RPMI8226 (cell line): ENCODE results near the gene AUTS2.

Experiments used
- DNase-seq: peaks from one replicate; pipeline ENCODE4 v3.0.0-alpha.2; 2015

Gene AUTS2

DNA sequence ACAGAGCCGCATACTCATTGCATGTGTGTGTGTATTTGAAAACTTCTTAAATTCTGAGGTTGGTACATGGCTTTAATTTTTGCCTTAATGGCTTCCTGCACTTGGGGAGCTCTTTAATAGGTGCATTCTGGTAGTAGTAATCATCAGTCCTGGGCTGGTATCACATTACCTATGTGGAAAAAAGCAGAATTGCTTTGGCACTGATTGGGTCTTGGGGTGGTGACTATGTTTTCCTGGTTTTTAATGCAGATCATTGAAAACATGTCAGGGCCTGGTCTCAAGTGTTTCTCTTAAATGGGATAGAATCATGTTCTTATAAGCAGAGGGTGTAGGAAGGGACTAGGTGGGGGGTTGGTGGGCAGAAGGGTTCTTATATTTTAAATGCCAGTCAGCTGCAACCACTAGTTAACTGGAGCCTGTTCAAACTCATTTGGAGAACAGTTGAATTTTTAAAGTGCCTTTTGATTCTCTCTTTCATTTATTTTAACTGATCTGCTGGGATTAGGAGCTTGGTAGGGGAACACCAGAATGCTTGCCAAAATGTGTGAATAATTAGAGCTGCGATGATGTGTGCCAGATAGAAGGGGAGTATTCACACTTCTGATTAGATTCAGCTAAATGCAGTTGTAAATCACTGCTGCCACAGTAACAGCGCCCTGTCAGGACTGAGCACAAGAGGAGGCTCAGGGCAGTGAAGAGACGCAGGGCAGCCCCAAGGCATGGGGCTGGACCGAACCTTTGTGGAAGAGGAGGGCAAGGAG, 900.1 kb downstream of the AUTS2 start:
- no peak for DNase-seq

DNA sequence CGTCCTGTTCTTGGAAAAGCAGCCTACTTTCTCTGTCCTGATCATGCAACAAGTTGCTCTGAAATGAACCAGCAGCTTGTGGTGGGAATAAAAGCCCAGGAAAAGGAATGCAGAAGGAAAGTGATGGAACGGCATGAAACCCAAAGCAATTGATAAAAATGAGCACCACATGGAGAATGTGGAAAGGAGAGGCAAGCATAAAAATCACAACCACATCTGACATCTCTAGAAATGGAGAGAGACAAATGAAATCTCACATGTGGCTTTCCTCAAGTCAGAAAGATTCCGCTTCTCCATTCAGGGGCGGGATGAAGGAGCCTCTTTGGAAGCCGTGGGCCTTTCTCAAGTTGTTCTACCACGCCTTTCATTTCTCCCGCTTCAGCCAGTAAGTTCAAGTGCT, 902.0 kb downstream of the AUTS2 start:
- DNase-seq, result no peak

DNA sequence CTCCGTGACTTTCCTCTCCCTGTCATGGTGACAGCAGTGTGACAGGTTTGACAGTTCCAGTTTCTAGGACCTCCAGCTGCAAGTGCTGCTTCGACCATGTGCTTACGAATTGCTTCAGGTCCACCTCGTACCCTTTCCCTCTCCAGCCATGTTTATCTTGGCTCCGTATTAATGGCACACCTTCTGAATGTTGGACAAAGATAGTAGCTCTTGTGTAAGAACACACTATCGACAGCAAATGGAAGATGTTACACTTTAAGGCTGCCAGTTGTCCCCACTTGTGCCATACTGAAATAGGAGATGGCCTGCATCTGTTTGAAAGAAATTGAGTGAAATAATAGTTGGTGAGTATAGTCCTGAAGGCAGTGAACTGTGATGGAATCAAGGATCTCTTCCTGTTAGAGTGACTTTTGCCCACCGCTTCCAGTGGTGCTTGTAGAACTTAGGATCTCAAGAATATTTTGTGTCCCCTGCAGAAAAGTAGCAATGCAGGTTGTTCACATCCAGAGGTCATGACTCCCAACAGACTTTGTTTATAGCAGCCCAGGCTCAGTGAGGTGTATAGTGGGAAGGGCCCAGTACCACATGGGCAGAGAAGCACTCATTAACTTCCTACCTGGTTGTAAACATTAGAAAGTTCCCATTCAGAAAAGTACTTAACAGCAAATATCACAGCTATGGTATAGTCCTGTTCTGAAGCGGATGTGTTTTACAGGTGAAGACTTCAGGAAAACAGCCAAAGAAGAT, 904.0 kb downstream of the AUTS2 start:
- DNase-seq, result no peak

DNA sequence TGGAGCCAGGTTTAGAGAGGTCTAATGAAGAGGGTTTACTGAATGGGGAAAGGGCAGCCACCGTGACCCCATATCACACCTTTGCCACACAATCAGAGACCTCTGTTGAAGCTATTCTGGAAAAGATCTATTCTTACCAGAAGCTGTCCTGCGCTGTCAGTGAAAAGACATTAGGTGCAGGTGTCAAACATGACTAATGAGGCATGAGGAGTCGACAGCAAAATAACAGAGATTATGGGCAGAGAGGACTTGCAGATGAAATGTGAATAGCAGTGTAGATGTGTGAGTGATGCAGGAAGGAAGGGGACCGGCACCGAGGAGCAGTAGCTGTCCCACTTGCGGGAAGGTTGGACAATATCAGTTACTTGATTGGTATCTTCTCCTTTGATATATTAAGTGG, 906.0 kb downstream of the AUTS2 start:
- no peak for DNase-seq

DNA sequence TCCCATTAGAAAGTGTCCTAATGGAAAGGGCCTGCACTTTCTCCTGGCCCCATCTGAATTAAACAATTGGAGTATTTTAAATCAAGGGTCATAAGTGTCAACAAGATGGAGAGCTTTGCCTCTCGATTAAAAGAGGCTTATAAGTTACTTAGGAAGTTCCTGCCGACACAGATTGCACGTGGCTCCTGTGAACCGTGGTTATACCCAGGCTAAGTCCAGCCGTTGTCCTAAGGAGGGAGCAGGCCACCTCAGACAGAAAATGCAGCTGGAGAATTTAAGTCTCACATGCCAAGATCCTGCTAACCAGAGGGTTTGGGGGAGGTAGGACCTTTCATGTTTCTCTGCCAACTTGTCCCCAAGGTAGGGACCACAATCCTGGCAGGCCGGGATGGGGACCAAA, 907.2 kb downstream of the AUTS2 start:
- DNase-seq, result no peak

DNA sequence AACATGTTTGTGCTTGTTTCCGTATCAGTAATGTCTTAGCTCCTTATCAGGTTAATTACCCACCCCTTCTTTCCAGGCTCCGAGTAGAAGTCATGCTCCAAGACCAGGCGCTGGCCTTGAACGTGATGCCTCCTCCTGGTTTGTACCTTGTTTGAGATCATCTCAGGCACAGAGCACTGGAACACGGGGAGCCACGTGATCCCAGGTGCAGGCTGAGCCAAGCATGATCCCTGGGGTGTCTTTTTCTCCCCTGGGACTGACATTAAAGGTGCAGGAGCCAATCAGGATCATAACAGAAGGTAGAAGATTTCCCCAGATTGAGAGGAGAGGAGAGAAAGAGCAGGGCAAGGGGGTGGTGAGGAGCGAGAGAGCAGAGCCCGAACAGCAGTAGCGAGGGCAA, 907.6 kb downstream of the AUTS2 start:
- no peak for DNase-seq

DNA sequence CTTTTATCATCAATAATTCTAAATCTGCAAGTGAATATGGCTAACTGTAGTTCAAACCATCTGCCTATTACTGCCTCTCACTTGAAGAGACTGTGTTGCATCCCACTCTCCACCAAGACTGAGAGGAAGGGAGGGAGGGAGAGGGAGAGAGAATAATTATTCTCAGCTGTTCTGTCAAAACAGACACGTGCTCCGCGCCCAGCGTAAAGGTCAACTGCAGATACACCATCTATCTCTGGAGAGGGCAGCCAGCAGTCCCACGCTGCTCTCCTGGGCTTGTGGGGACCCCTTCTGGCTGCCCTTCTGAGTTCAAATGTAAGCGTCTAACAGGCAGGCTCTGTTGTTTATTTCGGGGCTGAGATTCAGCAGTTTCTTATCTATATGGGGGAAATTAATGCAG, 908.2 kb downstream of the AUTS2 start:
- no peak for DNase-seq

DNA sequence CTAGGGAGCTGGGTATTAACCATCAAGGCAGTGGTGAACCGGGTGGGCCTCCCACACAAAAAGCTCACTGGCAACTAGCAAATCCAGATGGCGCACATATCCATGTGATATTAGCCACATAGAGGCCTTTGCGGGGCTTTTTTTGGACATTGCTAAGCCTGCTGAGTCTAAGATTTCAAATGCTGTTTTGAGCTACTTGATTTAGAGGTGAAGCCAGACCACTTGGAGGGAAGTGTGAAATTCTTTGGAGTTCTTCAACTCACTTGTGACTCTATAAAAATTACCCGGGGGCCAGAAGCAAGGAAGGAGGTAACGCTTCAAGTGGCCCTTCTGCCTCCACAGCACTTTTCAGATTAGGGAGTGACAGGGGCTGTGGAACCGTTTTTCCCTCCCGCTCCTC, 913.9 kb downstream of the AUTS2 start:
- no peak for DNase-seq

DNA sequence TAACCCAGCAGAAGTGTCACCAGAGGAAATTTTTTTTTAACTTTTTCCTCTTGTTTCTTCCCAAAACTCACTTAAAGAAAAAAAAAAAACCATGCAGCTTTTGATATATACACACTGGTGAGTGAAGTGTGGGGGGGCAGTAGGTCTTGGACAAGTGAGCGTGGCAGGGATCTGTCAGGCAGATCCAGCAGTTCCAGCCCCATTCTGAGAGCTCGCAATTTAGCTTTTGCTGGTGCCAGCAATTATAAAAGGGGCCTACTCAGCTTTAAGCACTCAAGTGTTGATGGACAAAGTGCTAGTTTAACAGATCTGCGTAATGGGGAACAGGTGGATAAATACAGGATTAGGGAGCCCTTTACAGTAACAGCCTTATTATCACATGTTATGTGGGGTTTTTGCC, 914.5 kb downstream of the AUTS2 start:
- DNase-seq, result peak; percentile 21

DNA sequence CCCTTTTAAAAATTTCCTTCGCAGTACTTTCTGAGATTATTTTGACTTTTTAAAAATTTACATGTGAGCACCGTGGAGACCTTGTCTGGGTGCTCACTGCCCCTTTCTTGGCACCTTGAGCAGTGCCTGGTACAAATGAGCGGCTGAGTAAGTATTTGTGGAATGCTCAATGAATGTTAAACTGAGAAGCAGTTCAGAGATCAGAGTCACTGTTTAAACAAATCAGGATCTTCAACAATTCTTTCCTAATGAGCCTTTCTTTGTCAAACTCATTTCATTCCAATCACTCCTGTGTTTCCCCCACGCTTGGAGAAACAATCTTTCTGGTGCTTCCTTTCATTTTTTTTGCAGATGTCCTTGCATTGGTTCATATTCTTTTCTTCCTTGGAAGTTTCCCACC, 922.3 kb downstream of the AUTS2 start:
- no peak for DNase-seq

DNA sequence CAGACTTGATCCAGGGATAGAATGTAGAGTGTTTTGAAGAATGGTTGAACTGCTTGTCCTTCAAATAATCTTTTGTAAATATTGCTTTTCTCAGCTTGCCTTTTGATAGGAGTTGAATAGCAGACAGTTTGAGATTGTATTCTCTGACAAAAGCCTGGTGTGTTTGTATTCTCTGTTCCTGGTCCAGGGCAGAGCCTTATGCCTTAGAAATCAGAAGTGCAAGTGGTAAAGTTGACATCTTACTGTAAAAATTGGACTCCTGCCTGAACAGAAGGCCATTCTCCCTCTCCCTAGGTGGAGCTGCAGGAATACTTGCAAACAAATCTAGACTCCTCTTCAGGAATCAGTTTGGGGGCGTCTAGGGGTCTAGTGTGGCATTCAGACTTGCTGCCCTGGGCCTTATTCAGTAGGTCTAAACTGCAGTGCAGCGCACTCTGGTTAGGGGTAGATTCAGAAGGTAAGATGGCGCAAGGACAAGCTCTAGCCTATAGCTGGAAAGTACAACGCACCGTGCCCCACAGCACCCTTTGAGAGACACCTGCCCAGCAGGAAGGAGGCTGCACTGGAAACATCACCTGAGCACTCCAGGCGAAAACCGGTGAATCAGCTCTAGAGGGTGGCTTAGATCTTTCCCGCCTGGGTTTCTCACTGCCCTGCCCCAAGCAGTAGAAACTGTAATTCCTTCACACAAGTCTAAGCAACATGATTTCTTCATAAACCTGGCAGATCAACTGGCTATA, 925.1 kb downstream of the AUTS2 start:
- peak; percentile 25 for DNase-seq

DNA sequence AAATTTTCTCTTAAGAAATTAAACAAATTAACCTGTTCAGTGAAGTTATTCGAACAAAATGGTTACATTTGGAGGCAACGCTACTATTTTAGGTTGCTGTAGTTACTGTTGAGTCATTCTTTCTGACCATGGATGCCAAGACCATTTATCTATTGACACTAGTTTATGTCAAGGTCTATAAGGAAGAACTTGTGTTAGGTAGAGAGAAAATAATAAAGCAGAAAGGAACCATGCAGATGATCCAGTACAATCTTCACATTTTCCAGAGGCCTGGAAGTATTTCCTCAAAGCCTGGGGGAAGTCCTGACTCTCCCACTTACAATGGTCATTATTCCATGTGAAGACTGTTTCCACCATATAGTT, 925.7 kb downstream of the AUTS2 start:
- DNase-seq, result no peak

DNA sequence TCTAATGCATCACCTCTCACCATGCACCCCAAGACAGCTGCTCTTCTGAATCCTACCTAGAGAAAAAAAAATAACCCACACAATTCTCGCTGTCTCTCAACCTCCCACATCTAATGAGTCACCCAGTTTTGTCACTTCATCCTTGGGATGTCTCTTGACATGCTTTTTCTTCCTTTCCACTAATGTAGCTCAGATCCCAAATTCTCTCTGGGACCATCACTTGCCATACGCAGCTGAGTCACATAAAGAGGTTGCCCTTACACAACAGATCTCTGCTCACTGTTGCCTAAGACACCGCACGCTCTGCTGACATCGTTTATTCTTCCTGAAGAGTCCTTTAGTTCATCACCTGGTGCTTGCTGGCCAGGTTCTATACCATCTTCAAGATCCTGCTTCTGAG, 927.7 kb downstream of the AUTS2 start:
- no peak for DNase-seq

DNA sequence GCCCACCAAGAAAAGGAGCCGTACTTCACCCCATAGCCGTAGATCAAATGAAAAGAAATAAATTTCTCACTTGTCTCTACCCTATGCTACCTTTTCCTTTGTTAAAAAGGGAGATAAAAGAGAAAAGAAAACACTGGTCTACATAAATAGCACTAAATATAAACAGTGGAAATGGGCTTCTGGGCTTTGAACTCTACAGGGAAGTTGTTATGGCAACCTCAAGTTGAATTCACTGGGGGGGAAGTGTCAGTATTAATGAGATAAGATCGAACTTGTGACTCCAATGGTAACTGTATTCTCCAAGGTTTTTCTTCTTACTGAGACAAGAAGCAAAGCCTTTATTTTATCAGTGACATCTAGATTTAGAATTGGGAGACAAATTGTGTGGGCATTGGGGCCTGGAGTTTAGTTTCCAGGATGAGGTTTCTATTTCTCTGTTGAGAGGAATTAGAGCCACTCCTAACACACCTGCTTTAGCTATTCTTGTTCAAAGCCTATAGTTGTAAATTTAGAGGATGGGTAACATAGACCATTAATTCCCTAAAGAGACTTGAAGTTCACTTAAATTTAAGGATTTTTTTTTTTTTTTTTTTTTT, 929.3 kb downstream of the AUTS2 start:
- no peak for DNase-seq

DNA sequence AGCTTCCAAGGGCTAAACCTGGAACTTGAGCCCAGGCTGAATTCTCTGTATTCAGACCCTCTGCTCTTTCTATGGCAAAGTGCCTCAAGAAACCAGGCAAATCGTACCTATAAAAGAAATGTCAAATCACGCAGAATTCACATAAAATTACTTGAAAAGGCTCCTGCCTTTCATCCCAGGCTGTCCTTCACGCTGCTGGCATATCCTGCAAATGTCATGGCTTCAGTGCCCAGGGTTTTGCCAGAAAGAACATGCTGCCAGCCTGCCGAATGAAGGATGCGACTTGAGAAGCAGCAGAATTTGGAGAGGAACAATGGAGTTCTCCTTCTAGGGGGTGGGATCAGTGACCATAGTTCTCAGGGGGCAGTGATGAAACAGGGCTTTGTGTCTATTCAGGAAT, 931.2 kb downstream of the AUTS2 start:
- DNase-seq, result no peak

DNA sequence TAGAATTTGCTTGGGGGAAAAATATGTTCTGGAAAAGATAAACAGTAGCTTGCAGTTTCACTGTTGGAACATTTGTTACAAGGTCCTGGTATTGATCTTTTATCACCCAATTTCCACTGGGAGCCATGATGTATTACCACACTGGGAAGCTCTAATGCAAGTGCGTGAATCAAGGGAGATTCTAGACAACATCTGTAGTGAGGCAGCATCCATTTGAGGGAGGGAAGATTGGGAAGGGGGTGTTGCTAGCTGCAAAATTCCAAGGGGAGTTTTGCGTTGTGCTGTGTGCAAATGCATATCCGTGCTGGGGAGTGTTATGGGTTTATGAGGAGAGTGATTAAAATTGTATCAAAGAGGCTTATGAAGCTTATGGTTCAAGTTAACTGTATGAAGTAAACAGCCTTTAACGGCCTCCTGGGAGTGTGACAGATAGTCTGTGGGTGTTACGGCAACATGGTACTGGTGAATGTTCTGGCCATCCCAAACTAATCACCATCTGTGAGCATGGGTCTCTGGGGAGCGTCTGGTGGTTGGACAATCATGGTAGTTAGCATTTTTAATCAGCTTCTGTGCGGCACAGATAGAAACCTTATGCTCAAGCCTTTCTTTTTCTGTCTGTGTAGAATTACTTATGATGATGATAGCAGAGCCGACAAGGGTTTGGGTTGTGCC, 931.8 kb downstream of the AUTS2 start:
- DNase-seq, result no peak

DNA sequence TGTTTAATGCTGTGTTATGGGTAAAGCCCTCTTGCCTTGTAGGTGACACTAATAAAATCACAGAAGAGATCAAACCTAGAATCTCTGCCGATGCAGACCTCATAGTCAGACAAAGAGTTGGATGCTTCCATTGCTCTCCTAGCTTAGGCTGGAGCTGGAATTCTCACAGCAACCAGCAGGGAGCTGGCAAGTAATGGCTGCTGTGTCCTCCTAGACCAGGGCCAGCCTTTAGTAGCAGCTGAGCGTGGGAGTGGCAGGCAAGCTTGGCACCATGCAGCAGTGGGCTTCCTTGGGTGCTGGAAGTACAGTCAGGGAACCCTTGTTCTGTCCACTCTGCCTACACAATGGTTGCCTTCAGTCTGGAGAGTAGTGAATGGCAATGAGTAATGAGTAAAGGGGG, 935.3 kb downstream of the AUTS2 start:
- DNase-seq, result no peak

DNA sequence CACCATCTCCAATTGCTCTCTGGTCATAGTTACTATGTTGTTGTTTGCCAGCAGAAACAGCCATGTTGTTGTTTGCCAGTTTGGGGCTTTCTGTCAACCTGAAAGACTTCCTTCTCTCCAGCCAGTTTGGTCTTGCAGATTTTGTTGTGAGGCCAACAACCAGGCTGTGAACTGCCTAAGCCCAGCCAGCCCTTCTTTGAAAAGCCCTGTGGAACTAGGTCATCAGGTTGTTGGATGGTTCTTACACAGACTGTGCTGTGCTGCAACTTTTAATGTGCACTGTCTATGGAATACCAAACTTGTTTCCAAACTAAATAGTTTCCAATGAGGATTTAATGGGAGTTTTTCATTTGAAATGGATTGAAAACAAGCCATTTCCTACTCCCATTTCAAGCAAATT, 940.9 kb downstream of the AUTS2 start:
- DNase-seq, result no peak

DNA sequence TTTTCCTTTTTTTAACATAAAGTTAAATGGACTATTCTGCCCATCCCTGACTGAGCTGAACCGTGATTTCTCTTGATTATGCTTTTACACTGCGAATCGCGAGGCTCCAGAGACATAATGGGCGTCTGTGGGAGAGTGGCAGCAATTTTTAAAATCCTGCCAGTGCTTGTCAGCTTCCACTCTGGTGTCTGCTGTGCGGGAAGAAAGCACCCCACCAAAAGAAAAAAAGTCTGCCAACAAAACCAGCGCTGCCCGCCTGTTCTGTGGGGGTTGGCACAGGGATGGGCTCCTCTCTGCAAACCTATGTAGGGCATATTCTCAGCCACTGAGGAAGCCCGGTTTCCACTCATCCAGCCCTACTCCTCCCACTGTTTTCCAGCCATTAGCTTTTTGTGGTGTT, 941.3 kb downstream of the AUTS2 start:
- DNase-seq, result no peak

DNA sequence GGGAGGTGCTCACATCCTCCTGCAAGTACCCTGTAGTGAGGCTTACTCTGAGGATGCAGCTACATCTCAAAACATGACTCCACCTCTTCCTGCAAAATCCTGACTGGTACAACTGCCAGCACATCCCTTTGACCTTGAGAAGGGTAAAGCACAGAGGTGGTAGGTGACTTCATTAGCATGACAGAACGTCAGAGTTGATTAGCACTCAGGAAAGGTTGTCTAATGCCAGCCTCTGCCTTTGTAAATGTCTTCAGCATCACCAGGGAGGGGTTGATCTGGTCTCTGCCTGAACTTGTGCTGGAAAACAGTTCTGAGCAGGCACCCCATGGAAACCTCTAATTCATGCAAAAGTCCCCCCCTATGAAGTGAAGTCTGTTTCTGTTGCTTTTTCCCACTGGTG, 942.4 kb downstream of the AUTS2 start:
- no peak for DNase-seq

DNA sequence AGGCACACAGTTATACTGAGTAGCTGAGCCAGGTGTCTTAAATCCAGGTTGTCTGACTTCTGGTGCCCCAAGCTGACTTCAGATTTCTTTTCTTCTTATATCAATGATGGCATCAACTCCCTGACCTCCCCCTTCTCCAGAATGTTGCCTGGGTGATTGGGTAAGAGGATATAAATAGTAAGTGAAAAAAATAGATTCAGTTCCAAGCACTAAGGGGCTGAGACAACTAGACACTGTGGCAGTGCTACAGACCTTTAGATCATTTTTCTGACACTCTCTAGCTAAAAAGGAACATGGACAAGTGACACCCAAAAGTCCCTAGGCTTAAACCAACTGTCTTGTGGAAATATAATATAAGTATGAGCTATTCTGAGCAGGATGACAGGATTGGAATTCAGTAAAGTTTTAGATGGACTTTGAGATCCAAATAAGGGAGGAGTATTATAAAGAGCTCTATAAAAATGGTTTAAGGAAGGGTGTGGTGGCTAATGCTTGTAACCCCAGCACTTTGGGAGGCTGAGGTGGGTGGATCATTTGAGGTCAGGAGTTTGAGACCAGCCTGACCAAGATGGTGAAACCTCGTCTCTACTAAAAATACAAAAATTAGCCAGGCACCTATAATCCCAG, 944.6 kb downstream of the AUTS2 start:
- DNase-seq, result peak; percentile 16

DNA sequence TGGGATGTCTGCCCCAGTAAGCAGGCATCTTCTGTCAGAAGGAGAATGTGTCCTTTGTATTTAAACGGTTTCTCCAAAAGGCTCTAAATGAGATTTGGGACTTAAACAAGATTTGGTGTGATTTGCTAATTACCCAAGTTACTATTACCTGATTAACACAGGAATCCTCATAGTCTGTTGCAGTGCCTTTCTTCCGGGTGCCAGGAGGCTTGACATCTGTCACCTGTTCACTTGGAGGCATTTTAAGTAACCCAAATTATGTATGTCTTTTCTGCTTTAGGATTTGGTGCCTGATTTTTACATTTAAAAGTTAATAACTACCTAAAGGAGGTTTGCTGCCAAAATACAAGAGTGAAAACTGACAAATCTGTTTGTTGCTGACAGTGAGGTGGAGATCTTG, 945.7 kb downstream of the AUTS2 start:
- no peak for DNase-seq

DNA sequence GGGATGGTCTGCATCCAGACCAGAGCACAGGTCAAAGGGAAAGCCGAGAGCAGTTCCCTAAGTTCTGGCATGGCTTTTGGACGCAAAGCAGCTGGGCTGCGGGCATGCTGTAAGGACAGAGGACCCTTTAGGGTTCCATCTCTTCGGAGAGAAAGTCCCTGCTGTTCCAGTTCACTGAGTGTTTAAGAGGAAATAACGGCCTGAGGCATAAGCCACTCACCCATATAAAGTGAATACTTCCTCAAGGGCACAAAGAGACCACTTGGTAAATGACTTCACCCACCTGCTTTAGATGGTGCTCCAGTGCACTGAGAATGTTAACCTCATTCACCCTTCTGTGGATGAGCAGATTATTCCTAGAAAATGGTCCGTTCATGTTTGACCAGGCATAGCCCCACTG, 946.9 kb downstream of the AUTS2 start:
- no peak for DNase-seq
